ENCODE data around the gene SESN3. TPM values are rescaled to one million over a fixed set of nuclear protein-coding genes. Genes with fewer than 3 reads are reported as not detected.
"Not testable (repeated sequence)": the region's sequence is repeated elsewhere in the genome, so short reads cannot be mapped to it uniquely, and the experiment has no call there.

The SESN3 gene
- total RNA-seq, 4 donors from 2014 or later, result 12.4 to 37.3 (median 25.5) TPM

DNA sequence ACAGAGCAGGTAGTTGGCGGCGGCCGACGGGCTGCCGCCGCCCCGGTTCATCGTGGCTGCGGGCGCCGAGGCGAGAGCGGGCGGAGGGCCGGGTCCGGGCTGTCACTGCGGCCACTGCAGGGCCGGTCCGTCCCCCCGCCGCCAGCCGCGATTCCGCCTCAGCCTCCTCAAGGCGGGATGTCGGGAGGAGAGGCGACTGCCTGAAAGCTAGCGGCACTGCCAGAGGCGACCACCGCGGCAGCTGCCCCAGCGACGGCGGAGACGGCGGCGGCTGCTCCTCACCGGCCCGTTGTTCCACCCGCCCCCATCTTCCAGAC, 234 bp downstream of the SESN3 start:
- WGBS, 2 donors, result 0% methylated on average over 2 of the region's 40 CpGs; no CpG with 5 or more reads in 1 of the 2 donors
- TF ChIP-seq POLR2A (IDR thresholded peaks at IDR 0.05), result no peak
- TF ChIP-seq, protein P1, sequence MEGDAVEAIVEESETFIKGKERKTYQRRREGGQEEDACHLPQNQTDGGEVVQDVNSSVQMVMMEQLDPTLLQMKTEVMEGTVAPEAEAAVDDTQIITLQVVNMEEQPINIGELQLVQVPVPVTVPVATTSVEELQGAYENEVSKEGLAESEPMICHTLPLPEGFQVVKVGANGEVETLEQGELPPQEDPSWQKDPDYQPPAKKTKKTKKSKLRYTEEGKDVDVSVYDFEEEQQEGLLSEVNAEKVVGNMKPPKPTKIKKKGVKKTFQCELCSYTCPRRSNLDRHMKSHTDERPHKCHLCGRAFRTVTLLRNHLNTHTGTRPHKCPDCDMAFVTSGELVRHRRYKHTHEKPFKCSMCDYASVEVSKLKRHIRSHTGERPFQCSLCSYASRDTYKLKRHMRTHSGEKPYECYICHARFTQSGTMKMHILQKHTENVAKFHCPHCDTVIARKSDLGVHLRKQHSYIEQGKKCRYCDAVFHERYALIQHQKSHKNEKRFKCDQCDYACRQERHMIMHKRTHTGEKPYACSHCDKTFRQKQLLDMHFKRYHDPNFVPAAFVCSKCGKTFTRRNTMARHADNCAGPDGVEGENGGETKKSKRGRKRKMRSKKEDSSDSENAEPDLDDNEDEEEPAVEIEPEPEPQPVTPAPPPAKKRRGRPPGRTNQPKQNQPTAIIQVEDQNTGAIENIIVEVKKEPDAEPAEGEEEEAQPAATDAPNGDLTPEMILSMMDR (IDR thresholded peaks at IDR 0.05), result no peak
- no peak for DNase-seq (ENCODE audit: low spot score in 2 of 2)
- H3K4me3 ChIP-seq (ENCODE audit: low read depth, poor library complexity, severe bottlenecking), result peak overlapping the region; percentile 88
- intact Hi-C loops (cut with DNase I; ENCODE audit: low total_unique reads), result no loop called here

DNA sequence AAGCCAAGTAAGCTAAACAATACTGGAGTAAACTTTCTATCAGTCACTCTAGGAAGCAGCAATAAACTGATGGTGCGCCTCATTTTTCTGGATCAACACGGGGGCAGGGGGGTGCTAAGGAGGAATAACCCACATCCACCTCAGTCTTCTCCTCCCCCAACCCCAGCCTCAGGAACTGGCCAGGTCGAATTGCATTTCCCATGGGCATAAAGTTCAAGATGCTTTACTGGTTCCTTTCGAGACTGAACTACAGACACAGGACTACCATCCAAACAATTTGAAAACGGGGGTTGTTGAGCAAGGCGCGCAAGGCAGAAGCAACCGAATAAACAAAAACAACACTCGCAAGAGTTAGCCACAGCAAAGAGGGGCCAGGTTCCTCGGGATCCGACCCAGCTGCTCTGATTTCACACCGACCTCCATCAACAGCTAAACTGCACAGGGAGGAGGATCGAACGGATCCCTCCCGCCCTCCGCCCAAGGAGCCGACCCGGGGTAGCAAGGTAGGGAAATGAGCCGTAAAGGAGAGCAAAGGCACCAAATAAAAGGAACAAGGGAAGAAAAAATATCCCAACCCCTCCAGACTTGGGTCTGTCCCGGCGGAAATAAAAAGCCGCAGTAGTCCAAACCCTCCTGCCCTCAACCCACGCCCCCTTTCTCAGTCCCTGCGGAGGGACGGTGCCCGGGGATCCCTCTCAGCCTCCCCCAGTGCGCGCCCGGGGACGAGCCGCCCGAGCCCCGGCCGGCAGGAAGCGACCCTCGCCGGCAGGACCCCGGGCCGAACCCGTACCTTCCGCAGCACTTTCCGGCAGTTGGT, 801 bp downstream of the SESN3 start:
- intact Hi-C loops (cut with DNase I; ENCODE audit: low total_unique reads), result no loop called here
- H3K4me3 ChIP-seq (ENCODE audit: low read depth, poor library complexity, severe bottlenecking), result peak overlapping the region; percentile 88
- 0% methylated on average over 27 to 32 of the region's 42 CpGs for WGBS, 2 donors
- DNase-seq (ENCODE audit: low spot score in 2 of 2), result peak; percentile 28 to 85
- TF ChIP-seq, protein P1 (IDR thresholded peaks at IDR 0.05), result no peak
- TF ChIP-seq POLR2A (IDR thresholded peaks at IDR 0.05), result no peak

DNA sequence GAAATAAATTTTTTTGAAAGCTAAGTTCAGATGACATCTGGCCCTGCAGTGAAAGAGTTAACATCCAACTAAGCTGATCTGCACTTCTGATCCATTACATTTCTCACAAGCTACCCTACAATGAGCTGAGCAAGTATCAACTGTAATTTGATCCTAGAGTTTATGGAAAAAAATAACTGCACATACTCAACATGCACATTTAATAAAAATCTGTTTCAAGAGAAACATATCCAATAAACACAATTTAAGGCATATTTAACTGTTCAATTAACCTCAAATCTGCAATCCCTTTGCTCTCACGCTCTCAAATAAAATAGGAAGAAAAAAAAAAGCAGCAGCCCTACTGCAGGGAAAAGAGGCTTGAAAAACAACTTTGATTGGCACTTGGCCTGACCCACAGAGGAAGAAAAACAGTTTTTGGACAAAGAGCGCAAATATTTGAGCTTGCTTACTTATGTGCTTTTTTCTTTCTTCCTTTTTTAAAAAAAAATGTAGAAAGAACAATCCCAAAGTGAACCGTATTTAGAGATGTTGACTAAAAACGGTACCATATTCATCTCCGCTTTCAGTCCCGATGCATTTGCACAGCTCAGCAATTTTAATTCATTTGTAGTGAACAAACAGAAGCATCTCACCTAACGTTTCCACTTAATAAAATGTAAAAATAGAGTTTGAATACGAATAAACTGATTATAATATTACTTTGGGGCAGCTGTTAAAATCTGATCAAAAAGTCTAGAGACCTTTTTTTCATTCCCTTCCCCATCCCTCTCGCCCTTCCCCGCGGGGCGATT, 1.6 kb downstream of the SESN3 start:
- 1% methylated on average over 12 of the region's 12 CpGs for WGBS, 2 donors
- peak overlapping the region; percentile 88 for H3K4me3 ChIP-seq (ENCODE audit: low read depth, poor library complexity, severe bottlenecking)
- no peak for DNase-seq (ENCODE audit: low spot score in 2 of 2)
- TF ChIP-seq, protein P1 (IDR thresholded peaks at IDR 0.05), result no peak
- intact Hi-C loops (cut with DNase I; ENCODE audit: low total_unique reads), result no loop called here

DNA sequence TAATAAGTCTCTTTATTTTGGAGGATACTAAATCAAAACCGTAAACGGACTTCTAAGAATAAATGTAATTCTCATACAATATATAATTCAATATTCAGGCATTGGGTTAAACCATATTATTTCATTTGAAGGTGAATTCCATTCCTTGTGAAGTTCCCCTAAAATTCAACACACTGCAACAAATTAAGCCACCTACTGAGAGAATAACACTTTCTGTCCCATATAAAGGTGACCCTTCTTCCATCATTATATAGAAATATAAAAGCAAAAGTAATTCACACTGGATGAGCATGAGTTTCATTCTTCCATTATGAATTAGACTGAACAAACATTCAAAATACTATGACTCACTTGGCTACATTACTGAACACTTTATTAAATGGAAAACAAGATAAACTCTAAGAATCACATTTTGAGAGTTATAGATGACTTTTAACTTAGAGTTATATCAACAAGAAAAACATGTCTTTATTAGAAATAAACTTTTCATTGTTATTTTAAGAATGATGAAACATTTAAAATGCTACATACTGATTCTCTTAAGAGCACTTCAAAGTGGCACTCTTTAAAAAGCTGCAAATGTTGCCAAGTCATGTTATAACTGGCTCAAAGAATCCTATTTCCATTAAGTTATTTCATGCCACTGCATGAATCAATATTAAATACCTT, 2.8 kb downstream of the SESN3 start:
- WGBS, 2 donors, result 38 to 53% methylated on average over 2 of the region's 2 CpGs
- DNase-seq (ENCODE audit: low spot score in 2 of 2), result no peak
- H3K4me3 ChIP-seq (ENCODE audit: low read depth, poor library complexity, severe bottlenecking), result no peak overlapping the region
- intact Hi-C loops (cut with DNase I; ENCODE audit: low total_unique reads), result no loop called here
- no peak for TF ChIP-seq POLR2A (IDR thresholded peaks at IDR 0.05)
- TF ChIP-seq, protein P1 (IDR thresholded peaks at IDR 0.05), result no peak

DNA sequence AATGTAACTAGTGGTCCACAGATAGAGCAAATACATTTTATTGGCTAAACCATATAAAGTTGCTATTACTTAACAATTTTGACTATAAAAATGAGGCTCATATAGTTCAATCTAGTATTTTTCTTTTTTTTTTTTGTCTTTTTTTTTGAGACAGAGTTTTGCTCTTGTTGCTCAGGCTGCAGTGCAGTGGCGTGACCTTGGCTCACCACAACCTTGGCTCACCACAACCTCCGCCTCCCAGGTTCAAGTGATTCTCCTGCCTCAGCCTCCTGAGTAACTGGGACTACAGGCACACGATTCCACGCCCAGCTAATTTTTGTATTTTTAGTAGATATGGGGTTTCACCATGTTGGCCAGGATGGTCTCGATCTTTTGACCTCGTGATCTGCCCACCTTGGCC, 3.9 kb downstream of the SESN3 start:
- not testable (repeated sequence) for H3K4me3 ChIP-seq (ENCODE audit: low read depth, poor library complexity, severe bottlenecking)

DNA sequence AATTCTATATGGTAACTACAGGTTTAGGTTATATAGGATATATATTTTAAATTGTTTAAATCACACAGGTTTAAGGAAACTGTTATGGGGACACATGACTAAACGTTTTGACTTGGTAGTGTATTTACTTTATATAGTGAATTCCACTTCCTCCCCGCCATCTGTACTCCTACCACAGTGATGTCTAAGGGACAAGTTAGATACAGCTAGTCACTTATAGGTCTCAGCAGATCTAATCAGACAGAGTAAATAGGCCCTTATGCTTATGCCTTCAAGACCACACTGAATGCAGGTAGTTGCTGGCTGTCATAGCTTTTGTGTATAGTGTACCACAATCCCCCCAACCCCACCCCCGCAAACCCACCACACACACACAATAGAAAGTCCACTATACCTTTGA, 8.2 kb downstream of the SESN3 start:
- H3K4me3 ChIP-seq (ENCODE audit: low read depth, poor library complexity, severe bottlenecking), result no peak overlapping the region
- no peak for DNase-seq (ENCODE audit: low spot score in 2 of 2)
- TF ChIP-seq, protein P1 (IDR thresholded peaks at IDR 0.05), result no peak
- TF ChIP-seq POLR2A (IDR thresholded peaks at IDR 0.05), result no peak
- WGBS, 2 donors, result 67 to 72% methylated on average over 3 of the region's 3 CpGs
- intact Hi-C loops (cut with DNase I; ENCODE audit: low total_unique reads), result no loop called here

More for the DNA sequence above, 3.9 kb downstream of the SESN3 start:
- intact Hi-C loops (cut with DNase I; ENCODE audit: low total_unique reads); DNase-seq (ENCODE audit: low spot score in 2 of 2): not testable (repeated sequence)
- 76 to 82% methylated on average over 6 of the region's 6 CpGs for whole genome bisulfite sequencing, 2 donors
